ENCODE measurements around the gene DBR1. TPM values are rescaled to one million over a fixed set of nuclear protein-coding genes. Genes with fewer than 3 reads are reported as not detected.
"Not testable (repeated sequence)": the region's sequence is repeated elsewhere in the genome, so short reads cannot be mapped to it uniquely, and the experiment has no call there.

DBR1 gene
- total RNA-seq, 1 donor from 2014 or later, result 16.3 TPM

GRCh38 chr3:138186803-138187295 lies 12.1 kb upstream of the DBR1 start:
- no peak for DNase-seq

DNA sequence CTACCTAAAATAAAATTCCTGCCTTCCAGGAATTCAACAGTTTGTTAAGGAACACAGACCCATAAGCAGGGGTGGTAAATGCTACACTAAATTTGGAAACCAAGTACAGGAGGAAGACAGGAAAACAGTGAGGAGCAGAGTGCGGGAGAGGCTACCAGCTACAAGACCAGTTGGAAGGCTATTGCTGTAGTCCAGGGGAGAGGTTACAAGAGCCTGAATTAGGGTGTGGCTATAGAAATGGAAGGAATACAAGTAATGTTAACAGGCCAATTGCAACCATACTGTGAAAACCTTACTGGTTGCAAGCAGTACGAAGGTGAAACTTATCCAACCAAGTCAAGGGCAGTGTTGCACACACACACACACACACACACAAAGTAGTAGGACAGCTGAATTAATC lies 11.5 kb upstream of the DBR1 start:
- DNase-seq, result no peak

DNA sequence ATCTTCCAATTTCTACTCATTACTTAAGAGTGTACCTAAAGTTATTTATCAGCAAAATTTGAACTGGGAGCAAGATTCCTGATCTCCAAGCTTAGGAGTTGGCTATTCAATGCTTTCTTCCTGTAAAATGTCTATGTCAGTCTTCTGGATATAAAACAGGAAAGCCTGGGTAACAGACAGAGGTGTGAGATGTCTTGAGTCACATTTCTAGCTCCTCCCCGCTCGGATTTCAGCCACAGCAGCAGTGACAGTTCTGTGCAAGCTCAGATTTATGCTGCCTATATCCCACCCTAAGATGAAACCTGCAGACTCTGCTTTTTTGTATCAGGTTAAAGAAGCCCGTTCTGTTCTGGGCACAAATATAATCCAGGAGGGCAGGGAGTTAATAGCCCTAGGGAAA lies 10.3 kb upstream of the DBR1 start:
- no peak for DNase-seq

DNA sequence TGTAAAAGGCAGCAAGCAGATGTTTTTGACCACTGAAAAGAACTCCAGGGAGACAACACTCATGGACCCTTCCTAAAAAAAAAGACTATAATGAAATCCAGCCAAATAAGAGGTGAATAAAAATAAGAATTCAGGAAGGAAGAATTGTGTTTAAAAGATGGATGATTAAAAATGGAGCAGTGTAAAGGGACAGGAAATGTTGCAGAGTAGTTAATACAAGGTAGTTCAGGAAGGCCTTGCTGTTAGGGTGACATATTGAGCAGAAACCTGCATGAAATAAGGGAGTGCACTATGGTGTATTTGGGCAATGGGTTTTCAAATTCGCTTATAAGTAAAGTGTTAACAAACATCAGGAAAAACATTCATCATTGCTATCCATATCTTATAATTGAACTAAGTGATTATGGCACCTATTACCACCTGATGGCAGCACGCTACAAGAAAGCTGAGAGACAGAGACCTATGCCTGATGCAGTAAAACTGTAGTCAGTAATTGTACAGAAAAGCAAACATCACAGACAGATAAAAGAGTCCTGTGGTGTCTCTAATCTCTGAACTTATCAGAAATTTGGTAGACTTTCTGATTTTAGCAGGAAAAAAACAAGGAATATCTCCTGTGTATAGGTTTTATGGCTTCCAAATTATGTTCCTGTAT lies 5.8 kb upstream of the DBR1 start:
- peak; percentile 1 for DNase-seq

GRCh38 chr3:138173769-138174420 lies 826 bp downstream of the DBR1 start:
- no peak for DNase-seq

DNA sequence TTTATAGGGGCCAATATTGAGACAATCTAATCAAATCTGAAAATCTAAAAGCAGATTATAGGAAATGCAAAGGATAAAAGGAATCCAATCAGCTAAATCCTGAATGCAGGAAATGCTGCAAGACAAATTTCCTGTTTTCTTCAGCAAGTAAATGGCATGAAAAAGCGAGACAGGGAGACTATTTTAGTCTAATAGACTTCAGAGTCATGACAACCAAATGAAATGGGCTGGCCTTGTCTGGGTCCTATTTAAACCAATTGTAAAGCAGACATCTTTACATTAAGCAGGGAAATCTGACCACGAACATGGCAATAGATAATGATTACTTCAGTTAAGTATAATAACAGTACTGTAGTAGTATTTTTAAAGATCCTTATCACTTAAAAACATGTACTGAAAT lies 2.1 kb downstream of the DBR1 start:
- no peak for DNase-seq

- DNase-seq, result no peak
These were observed 9.7 kb downstream of the DBR1 start for GRCh38 chr3:138165061-138165460.

DNA sequence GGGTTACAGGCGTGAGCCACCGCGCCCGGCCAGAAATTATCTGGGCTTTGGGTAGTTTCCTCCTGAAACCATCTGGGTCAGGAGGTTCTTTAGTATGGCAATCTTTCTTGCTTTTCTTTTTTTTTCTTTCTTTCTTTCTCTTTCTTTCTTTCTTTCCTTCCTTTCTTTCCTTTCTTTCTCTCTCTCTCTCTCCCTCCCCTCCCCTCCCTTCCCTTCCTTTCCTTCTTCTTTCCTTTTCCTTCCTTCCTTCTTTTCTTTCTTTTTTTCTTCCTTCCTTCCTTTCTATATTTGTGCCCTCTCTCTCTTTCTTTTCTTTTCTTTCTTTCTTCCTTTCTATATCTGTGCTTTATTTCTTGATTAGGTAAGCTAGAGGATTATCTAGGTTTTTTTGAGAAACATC lies 17.0 kb downstream of the DBR1 start:
- no peak for DNase-seq

GRCh38 chr3:138154534-138154933 lies 20.2 kb downstream of the DBR1 start:
- DNase-seq, result no peak

- DNase-seq, result no peak
These were observed 26.2 kb downstream of the DBR1 start for GRCh38 chr3:138148503-138148902.

GRCh38 chr3:138142181-138142580 lies 32.5 kb downstream of the DBR1 start:
- not testable (repeated sequence) for DNase-seq

- DNase-seq, result no peak
These were observed 33.8 kb downstream of the DBR1 start for GRCh38 chr3:138140940-138141339.

DNA sequence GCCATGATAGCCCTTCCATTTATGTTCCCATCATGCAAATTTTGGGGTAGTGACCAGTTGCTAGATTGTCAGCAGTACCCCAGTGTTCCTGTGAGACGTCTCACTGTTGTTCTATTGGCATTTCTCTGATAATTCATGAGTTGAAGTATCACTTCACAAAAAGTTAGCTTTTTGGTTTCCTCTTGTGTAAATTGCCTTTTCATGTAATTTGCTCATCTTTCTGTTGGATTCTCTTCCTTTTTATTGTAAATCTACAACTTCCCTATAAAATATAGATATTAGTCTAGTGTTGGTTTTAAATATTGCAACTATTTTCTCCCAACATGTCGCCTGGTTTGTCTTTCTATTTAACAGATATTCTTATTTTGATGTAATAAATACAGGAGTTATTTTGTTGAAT lies 35.0 kb downstream of the DBR1 start:
- no peak for DNase-seq

GRCh38 chr3:138137861-138138260 lies 36.9 kb downstream of the DBR1 start:
- DNase-seq, result no peak

GRCh38 chr3:138136201-138136600 lies 38.5 kb downstream of the DBR1 start:
- no peak for DNase-seq

GRCh38 chr3:138135833-138136194 lies 38.9 kb downstream of the DBR1 start:
- DNase-seq, result no peak

DNA sequence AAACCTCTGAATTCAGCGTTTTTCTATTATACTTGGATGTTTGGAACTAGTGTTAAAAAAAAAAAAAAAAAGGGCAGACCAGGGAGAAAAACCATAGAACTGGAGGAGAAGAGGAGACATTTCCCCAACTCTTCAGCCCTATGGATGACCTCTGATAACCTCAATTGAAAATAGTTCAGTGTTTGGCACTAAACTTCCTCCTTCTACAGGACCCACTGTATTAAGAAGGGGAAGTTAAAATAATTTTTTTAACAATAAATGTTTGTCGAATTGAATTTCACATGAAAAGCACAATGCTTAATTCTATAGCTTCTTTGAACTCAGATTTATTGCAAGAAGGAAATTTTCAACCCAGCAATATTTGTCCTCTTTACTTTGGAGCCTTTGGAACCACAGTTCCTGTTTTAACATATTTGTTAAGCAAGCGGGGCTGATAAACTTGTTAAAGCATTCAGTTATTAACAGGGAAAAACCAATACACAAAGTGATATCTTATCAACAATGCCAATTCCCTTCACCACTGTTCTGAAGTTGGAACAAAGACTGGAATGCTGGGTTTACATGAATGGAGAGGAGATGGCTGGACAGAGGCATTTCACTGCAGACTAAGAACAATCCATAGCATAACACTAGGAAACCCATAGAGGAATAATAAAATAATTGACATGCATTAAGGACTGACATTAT lies 39.4 kb downstream of the DBR1 start:
- no peak for DNase-seq

GRCh38 chr3:138132239-138132638 lies 42.5 kb downstream of the DBR1 start, which contains the start of gene A4GNT:
Gene A4GNT (minus strand): TSS chr3:138132390. CDS start chr3:138131256, 1,134 bp downstream.
- DNase-seq, result no peak

DNA sequence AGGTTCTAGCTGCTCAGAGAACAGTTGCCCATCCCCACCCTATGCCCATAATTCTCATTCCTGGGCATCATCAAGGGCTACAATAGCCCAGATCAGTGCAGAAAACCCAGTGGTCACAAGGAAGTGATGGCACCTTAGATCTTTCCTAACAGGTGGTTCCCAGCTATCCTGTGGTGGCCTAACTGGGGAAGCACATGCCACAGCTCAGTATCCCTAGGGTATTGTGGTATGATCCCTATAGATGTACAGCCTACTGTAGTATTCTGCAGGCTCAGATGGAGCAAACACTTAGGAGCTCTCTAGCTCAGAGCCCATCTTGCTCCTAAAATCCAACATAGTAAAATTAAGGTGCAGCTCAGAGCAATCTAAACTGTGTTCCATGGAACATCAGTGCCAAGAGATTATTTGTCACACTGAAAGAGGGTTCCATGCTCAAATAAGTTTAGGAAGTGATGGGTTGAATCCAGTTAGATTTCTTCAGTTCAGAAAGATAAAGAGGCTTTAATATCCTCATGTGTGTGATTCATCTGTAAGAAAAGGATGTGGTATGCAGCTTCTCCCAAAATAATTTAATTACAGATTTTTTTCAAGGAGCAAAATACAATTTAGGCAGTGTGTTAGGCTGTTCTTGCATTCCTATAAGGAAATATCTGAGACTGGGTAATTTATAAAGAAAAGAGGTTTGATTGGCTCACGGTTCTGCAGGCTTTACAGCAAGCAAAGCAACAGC lies 46.9 kb downstream of the DBR1 start:
- no peak for DNase-seq

DNA sequence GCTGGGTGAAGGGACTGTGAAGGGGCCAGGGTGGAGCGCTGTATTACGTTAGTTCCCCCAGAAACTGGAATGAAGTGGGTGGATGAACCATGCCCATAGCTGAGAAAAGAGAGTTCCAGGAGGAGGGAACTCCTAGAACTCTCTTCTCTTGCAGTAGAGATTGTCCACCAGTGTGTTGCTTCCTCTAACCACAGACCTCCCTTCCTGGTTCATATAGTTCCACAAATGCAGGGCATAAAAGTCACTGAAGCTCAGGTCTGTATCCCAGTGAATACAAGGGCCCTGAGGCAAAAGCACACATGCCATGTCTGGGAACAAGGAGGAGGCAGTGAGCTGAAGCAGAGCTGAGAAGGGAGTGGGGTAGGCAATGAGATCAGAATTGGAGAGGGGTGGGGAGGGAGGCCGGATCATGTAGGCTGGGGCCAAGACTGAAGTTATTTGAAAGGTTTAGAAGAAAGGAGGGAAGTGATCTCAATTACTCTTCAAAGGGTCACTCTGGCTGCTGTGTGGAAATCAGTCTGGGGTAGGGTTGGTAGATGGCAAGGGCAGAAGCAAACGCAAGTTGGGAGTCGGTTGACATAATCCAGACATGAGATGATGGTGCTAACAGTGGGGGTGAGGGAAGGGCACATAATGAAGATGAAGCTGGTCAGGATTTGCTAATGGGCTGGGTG lies 49.0 kb downstream of the DBR1 start:
- DNase-seq, result no peak

DNA sequence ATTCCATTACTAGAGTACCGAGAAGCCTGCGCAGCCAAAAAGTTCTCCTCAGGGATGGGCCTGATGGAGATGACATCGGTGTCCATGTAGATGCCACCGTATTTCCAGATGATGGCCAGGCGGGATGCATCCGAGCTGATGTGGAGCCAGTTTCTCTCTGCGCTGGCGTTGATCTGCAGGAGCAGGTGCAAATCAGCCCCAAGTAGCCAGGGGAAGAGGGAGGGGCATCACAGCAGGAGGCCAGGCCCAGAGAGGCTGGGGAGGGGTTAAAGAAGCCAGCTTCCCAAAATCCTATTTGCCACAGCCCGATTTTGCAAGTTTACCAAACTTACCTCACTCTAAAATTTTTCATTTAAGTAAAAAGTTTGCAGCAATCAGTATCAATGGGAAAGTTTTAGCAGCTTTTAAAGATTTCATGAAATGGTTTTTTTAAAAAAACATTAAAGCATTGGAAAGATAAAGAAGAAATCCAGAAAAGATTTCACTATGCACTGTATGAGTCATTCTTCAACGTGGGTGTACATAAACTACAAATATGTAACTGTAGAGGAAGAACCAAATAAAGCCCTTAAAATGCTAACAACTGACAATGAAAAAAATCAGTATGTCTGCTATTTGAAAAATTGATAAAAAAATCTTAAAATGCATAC lies 49.9 kb downstream of the DBR1 start:
- DNase-seq, result no peak

GRCh38 chr3:138124188-138124587 lies 50.5 kb downstream of the DBR1 start:
- DNase-seq, result no peak

Measured in skin of body (tissue), 2 donors.